AG09319 (cell line): Measurements from ENCODE around the gene PNPO.
"Not testable (repeated sequence)": the region's sequence is repeated elsewhere in the genome, so short reads cannot be mapped to it uniquely, and the experiment has no call there.

Experiments
- DNase-seq: peaks from one replicate; pipeline ENCODE4 v3.0.0-alpha.2; 2010; ENCODE audit warnings: low read depth; ENCODE audit errors: extremely low read depth
- CTCF ChIP-seq: IDR thresholded peaks from 2 replicates; pipeline ENCODE4 v1.5.1; 2011; ENCODE audit warnings: low read depth, mild to moderate bottlenecking, inconsistent platforms, low read length, moderate library complexity

The PNPO gene

GRCh38 chr17:47924785-47925677, 16.3 kb upstream of the PNPO start:
- no peak for TF ChIP-seq CTCF
- DNase-seq: no peak

- DNase-seq: no peak
- TF ChIP-seq CTCF: no peak
These were observed 15.7 kb upstream of the PNPO start for GRCh38 chr17:47925678-47925988.

- no peak for TF ChIP-seq CTCF
- DNase-seq: no peak
These were observed 13.5 kb upstream of the PNPO start for GRCh38 chr17:47927821-47928400.

- no peak for TF ChIP-seq CTCF
- DNase-seq: no peak
These were observed 13.0 kb upstream of the PNPO start for GRCh38 chr17:47928415-47928814.

GRCh38 chr17:47929218-47930000, 12.0 kb upstream of the PNPO start:
- no peak for TF ChIP-seq CTCF
- DNase-seq: no peak

GRCh38 chr17:47931848-47932247, 9.5 kb upstream of the PNPO start:
- no peak for TF ChIP-seq CTCF
- DNase-seq: no peak

GRCh38 chr17:47934856-47935255, 6.5 kb upstream of the PNPO start:
- no peak for DNase-seq
- no peak for TF ChIP-seq CTCF

GRCh38 chr17:47935468-47935867, 5.9 kb upstream of the PNPO start:
- not testable (repeated sequence) for DNase-seq
